Motor neuron (in vitro differentiated cells): ENCODE data around the gene ZCCHC12. TPM values are rescaled to one million over a fixed set of nuclear protein-coding genes. Genes with fewer than 3 reads are reported as not detected.

ENCODE experiments used
- ATAC-seq, 8 experiments: fragments of 200-7000 bp; cut with Tn5 transposase; replicated peaks in 6 of 8; 2 replicates each; pipeline ENCODE4 v1.8.0; 2021; ENCODE audit warnings: mild to moderate bottlenecking in 8 of 8, moderate library complexity in 8 of 8
- H3K27ac ChIP-seq, 2 donors: fragments of 250-450 bp; sonication (Bioruptor Pico); 2 replicates each; pipeline ENCODE4 v1.9.0; 2021; ENCODE audit warnings: antibody characterized with exemption in 2 of 2, mild to moderate bottlenecking in 2 of 2, moderate library complexity in 1 of 2
- H3K4me1 ChIP-seq, 2 donors: fragments of 250-450 bp; sonication (Bioruptor Pico); replicated peaks in 1 of 2; 2 replicates each; pipeline ENCODE4 v1.6.1; 2021; ENCODE audit warnings: antibody characterized with exemption in 2 of 2, mild to moderate bottlenecking in 2 of 2, moderate library complexity in 1 of 2
- H3K4me3 ChIP-seq, 5 donors: fragments of 250-450 bp; sonication (Bioruptor Pico); 2 replicates each; pipeline ENCODE4 v1.9.0; 2021; ENCODE audit warnings: antibody characterized with exemption in 5 of 5, mild to moderate bottlenecking in 5 of 5, moderate library complexity in 4 of 5
- WGBS, 10 experiments: fragments of 450-650 bp; shearing (Covaris generic); methylation state at CpG; one replicate each; pipeline ENCODE4 v1.0.0; 2022; 5-methylcytosine and 5-hydroxymethylcytosine counted together
- in situ Hi-C, 9 experiments: fragments of 400-800 bp; cut with MboI; loops; one replicate each; pipeline ENCODE4 v1.15.0; 2021; ENCODE audit warnings: low sequenced_read_pairs in 9 of 9, low pct_unique_long_range_greater_than_20kb in 2 of 9; ENCODE audit not compliant: unreplicated experiment in 9 of 9
- total RNA-seq, 8 experiments: library from RNA; unstranded; fragments of 300-600 nt; gene quantifications; 2 replicates each; pipeline versions ENCODE4 v1.2.3 to v1.2.4, GENCODE V29; 2022

The ZCCHC12 gene
- total RNA-seq, 8 experiments from 2014 or later: 0.10 to 36.1 (median 31.2) TPM; not detected in 2

GRCh38 chrX:118847676-118848075 lies 24.1 kb downstream of the ZCCHC12 start:
- in situ Hi-C loops: loop anchor here in 1 of 9 experiments (25.0 kb wide), 1 partner anchor 165 kb away; no protein-coding TSS in a partner anchor
- no peaks in the 10 kb centered on the region for H3K4me1 ChIP-seq
- H3K4me3 ChIP-seq: no peak overlapping the region
- no peak overlapping the region for H3K27ac ChIP-seq
- WGBS, 10 experiments: 0 to 75% methylated on average over 1 of the region's 1 CpG; no CpG with 5 or more reads in 8 of the 10 experiments
- peak in 6 of 8 experiments; percentile 30 to 60 (median 50) for ATAC-seq

GRCh38 chrX:118853596-118853995 lies 30.0 kb downstream of the ZCCHC12 start:
- ATAC-seq: no peak
- Histone ChIP-seq H3K4me1 (no peaks in the 10 kb centered on the region), H3K4me3 (no peak overlapping the region), H3K27ac (no peak overlapping the region)
- in situ Hi-C loops: loop anchor here in 2 of 9 experiments (25.0 kb wide), 2 partner anchors 159 to 209 kb away; partner anchors contain the start of gene CT47C1 (in 1 of the 2)
- 17 to 80% (median 40%) methylated on average over 1 to 3 of the region's 3 CpGs; no CpG with 5 or more reads in 5 of the 10 experiments for WGBS, 10 experiments

- in situ Hi-C loops: loop anchor here in 2 of 9 experiments (25.0 kb wide), 2 partner anchors 157 to 207 kb away; partner anchors contain the start of gene CT47C1 (in 1 of the 2)
- Histone ChIP-seq H3K4me1 (no peaks in the 10 kb centered on the region), H3K4me3 (no peak overlapping the region), H3K27ac (no peak overlapping the region)
- WGBS, 10 experiments: 30% methylated on average over 1 of the region's 3 CpGs; no CpG with 5 or more reads in 9 of the 10 experiments
- no peak for ATAC-seq
These were observed 32.2 kb downstream of the ZCCHC12 start for GRCh38 chrX:118855681-118856310.

- in situ Hi-C loops: loop anchor here in 2 of 9 experiments (25.0 kb wide), 2 partner anchors 155 to 205 kb away; partner anchors contain the start of gene CT47C1 (in 1 of the 2)
- no peak overlapping the region for H3K4me3 ChIP-seq
- no peak for ATAC-seq
- H3K27ac ChIP-seq: no peak overlapping the region
- WGBS, 10 experiments: 0 to 100% (median 93%) methylated on average over 1 to 3 of the region's 3 CpGs; no CpG with 5 or more reads in 5 of the 10 experiments
- H3K4me1 ChIP-seq: no peaks in the 10 kb centered on the region
These were observed 33.4 kb downstream of the ZCCHC12 start for GRCh38 chrX:118857006-118857405.

DNA sequence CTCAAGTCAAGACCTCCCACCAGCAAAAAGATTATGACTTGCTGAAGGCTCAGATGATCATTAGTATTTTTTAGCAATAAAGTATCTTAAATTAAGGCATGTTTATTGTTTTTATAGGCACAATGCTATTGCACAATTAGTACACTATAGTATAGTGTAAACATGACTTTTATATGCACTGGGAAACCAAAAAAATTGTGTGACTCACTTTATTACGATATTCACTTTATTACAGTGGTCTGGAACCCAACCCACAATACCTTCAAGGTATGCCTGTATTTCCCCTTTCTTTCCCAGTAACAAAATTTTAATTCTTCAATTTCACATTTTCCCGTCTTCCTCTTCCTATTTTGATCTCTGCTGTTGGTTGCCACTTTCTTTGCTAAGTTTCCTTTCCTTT lies 37.7 kb downstream of the ZCCHC12 start:
- in situ Hi-C loops: loop anchor here in 2 of 9 experiments (25.0 kb wide), 2 partner anchors 151 to 201 kb away; partner anchors contain the start of gene CT47C1 (in 1 of the 2)
- WGBS, 10 experiments: 0 to 100% (median 54%) methylated on average over 1 to 2 of the region's 2 CpGs; no CpG with 5 or more reads in 2 of the 10 experiments
- no peak overlapping the region for H3K27ac ChIP-seq
- no peak overlapping the region for H3K4me3 ChIP-seq
- no peak for ATAC-seq
- H3K4me1 ChIP-seq: no peaks in the 10 kb centered on the region

- no peak overlapping the region for H3K27ac ChIP-seq
- no peak for ATAC-seq
- in situ Hi-C loops: loop anchor here in 2 of 9 experiments (25.0 kb wide), 2 partner anchors 150 to 200 kb away; partner anchors contain the start of gene CT47C1 (in 1 of the 2)
- WGBS, 10 experiments: no CpG with 5 or more reads among the region's 1 CpG
- no peak overlapping the region for H3K4me3 ChIP-seq
- H3K4me1 ChIP-seq: no peaks in the 10 kb centered on the region
These were observed 38.5 kb downstream of the ZCCHC12 start for GRCh38 chrX:118862091-118862490.

DNA sequence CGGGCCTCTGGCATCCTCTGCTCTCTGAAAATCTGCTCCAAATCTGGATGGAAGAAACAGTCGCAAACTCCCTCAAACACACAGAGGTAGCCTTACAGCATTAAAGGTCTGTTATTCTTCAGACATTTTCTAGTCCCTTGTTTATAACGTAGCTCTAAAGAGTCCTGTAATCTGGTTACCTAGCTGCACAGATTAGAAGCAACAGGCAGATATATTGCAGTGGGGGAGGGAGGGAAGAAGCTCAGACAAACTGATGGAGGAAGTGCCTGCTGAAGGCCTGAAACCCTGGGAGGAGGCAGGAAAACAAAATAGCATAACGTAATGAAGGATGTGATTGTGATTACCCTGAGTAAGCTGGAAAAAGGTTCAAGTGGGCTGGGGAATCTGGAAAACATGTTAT lies 39.4 kb downstream of the ZCCHC12 start:
- in situ Hi-C loops: loop anchor here in 2 of 9 experiments (25.0 kb wide), 2 partner anchors 149 to 199 kb away; partner anchors contain the start of gene CT47C1 (in 1 of the 2)
- no peak overlapping the region for H3K27ac ChIP-seq
- WGBS, 10 experiments: 0 to 86% (median 56%) methylated on average over 1 to 3 of the region's 4 CpGs; no CpG with 5 or more reads in 6 of the 10 experiments
- no peak for ATAC-seq
- no peaks in the 10 kb centered on the region for H3K4me1 ChIP-seq
- no peak overlapping the region for H3K4me3 ChIP-seq

DNA sequence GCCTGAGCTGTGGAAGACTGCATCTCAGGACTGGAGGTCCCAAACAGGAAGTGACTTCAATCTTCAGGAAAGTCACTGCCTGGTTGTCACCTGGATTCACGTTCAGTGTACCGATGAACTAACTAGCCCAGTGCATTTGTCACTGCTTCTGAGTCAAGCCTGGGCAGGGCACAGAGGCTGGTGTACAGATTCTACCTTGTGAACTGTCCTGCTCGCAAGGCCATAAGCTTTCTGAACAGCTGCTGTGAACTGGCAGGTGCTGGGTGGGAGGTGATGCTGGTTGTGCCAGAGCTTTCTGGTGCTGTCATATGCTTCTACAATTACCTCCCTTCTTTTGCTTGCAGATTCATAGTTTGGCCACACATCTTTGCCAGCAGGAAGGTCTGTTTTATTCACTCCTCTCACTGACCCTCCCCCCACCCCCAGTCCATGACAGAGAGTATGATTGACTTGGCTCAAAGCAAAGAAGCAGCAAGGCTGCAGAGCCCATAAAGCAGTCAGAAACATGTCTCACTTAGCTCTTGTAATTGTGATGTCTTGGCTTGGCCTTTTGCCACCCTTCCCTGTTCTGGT lies 40.5 kb downstream of the ZCCHC12 start:
- 20 to 68% methylated on average over 1 to 3 of the region's 3 CpGs; no CpG with 5 or more reads in 8 of the 10 experiments for WGBS, 10 experiments
- in situ Hi-C loops: loop anchor here in 2 of 9 experiments (25.0 kb wide), 2 partner anchors 148 to 198 kb away; partner anchors contain the start of gene CT47C1 (in 1 of the 2)
- Histone ChIP-seq H3K4me3 (no peak overlapping the region), H3K4me1 (no peaks in the 10 kb centered on the region), H3K27ac (no peak overlapping the region)
- no peak for ATAC-seq

GRCh38 chrX:118865231-118865630 lies 41.6 kb downstream of the ZCCHC12 start:
- H3K4me1 ChIP-seq: no peaks in the 10 kb centered on the region
- no peak overlapping the region for H3K4me3 ChIP-seq
- 50% methylated on average over 1 of the region's 1 CpG; no CpG with 5 or more reads in 9 of the 10 experiments for WGBS, 10 experiments
- in situ Hi-C loops: loop anchor here in 2 of 9 experiments (25.0 kb wide), 2 partner anchors 147 to 197 kb away; partner anchors contain the start of gene CT47C1 (in 1 of the 2)
- ATAC-seq: no peak
- no peak overlapping the region for H3K27ac ChIP-seq

- WGBS, 10 experiments: 37 to 82% (median 50%) methylated on average over 1 to 3 of the region's 3 CpGs; no CpG with 5 or more reads in 7 of the 10 experiments
- ATAC-seq: no peak
- H3K4me3 ChIP-seq: no peak overlapping the region
- in situ Hi-C loops: loop anchor here in 2 of 9 experiments (25.0 kb wide), 2 partner anchors 145 to 195 kb away; partner anchors contain the start of gene CT47C1 (in 1 of the 2)
- no peak overlapping the region for H3K27ac ChIP-seq
- no peaks in the 10 kb centered on the region for H3K4me1 ChIP-seq
These were observed 43.6 kb downstream of the ZCCHC12 start for GRCh38 chrX:118867251-118867650.

DNA sequence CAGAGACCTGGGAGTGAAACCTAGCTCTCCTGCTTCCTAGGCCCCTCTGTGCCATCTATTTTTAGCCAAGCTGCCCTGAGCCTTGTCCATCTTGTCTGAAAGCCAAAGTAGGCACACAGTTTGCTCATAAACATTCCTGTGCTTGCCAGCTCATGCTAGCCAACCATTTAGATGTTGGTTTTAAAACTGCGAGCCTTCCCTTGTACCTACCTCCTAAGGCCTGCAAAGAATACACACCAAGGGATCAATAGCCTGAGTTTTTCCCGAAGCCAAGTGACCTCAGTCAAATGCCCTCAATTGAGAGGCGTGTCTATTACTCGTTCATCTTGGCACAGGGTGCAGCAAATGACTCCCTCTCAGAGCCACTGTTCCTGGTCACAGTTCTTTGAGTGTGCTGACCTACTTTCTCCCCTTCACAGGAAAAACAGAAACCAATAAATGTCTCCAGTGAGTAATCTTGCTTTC lies 48.5 kb downstream of the ZCCHC12 start:
- 42% methylated on average over 2 of the region's 4 CpGs; no CpG with 5 or more reads in 9 of the 10 experiments for WGBS, 10 experiments
- H3K4me1 ChIP-seq: no peaks in the 10 kb centered on the region
- H3K4me3 ChIP-seq: no peak overlapping the region
- H3K27ac ChIP-seq: no peak overlapping the region
- ATAC-seq: peak in 5 of 8 experiments; percentile 20 to 80 (median 26)
- in situ Hi-C loops: loop anchor here in 2 of 9 experiments (25.0 kb wide), 2 partner anchors 140 to 190 kb away; partner anchors contain the start of gene CT47C1 (in 1 of the 2)
